ENCODE results near the gene ATP6V1E1.

The ATP6V1E1 gene

GRCh38 chr22:17563936-17564391, 64.6 kb downstream of the ATP6V1E1 start:
- TF ChIP-seq CTCF (conservative IDR thresholded peaks at IDR 0.05; ENCODE audit: low read depth, low read length) = no peak
- H4K20me1 ChIP-seq (ENCODE audit: insufficient read depth) = no peaks in the 10 kb centered on the region
- H2AFZ ChIP-seq (ENCODE audit: low read depth) = no peak overlapping the region
- H3K4me3 ChIP-seq (IDR thresholded peaks at IDR 0.05; ENCODE audit: insufficient read depth, low read depth, low read length) = no peak overlapping the region
- H3K27ac ChIP-seq = no peak overlapping the region
- H3K4me1 ChIP-seq (ENCODE audit: low read depth, poor library complexity, severe bottlenecking) = no peaks in the 10 kb centered on the region
- H3K27me3 ChIP-seq (ENCODE audit: insufficient read depth, low read depth) = no peaks in the 10 kb centered on the region
- H3K9ac ChIP-seq = no peak overlapping the region
- no peak overlapping the region for H3K4me2 ChIP-seq
- H3K79me2 ChIP-seq (ENCODE audit: insufficient read depth, low read depth) = no peaks in the 10 kb centered on the region
- no peaks in the 10 kb centered on the region for H3K36me3 ChIP-seq (ENCODE audit: insufficient read depth)

GRCh38 chr22:17562906-17563870, 65.4 kb downstream of the ATP6V1E1 start, which contains the start of gene SLC25A18:
SLC25A18 (plus strand) TSS chr22:17563498; CDS start chr22:17579945, 16,447 bp downstream.
- H3K9ac ChIP-seq = no peak within 1 kb of the TSS
- no peaks in the 10 kb centered on the region for H3K36me3 ChIP-seq (ENCODE audit: insufficient read depth)
- H2AFZ ChIP-seq (ENCODE audit: low read depth) = no peak within 1 kb of the TSS
- H4K20me1 ChIP-seq (ENCODE audit: insufficient read depth) = no peaks in the 10 kb centered on the region
- H3K27me3 ChIP-seq (ENCODE audit: insufficient read depth, low read depth) = no peaks in the 10 kb centered on the region
- no peaks in the 10 kb centered on the region for H3K79me2 ChIP-seq (ENCODE audit: insufficient read depth, low read depth)
- H3K27ac ChIP-seq = no peak within 1 kb of the TSS
- H3K4me3 ChIP-seq (IDR thresholded peaks at IDR 0.05; ENCODE audit: insufficient read depth, low read depth, low read length) = no peak within 1 kb of the TSS
- no peaks in the 10 kb centered on the region for H3K4me1 ChIP-seq (ENCODE audit: low read depth, poor library complexity, severe bottlenecking)
- TF ChIP-seq CTCF (conservative IDR thresholded peaks at IDR 0.05; ENCODE audit: low read depth, low read length) = no peak
- no peak within 1 kb of the TSS for H3K4me2 ChIP-seq

- no peaks in the 10 kb centered on the region for H3K4me1 ChIP-seq (ENCODE audit: low read depth, poor library complexity, severe bottlenecking)
- TF ChIP-seq CTCF (conservative IDR thresholded peaks at IDR 0.05; ENCODE audit: low read depth, low read length) = no peak
- H3K4me3 ChIP-seq (IDR thresholded peaks at IDR 0.05; ENCODE audit: insufficient read depth, low read depth, low read length) = no peak overlapping the region
- H3K36me3 ChIP-seq (ENCODE audit: insufficient read depth) = no peaks in the 10 kb centered on the region
- no peak overlapping the region for H2AFZ ChIP-seq (ENCODE audit: low read depth)
- H3K79me2 ChIP-seq (ENCODE audit: insufficient read depth, low read depth) = no peaks in the 10 kb centered on the region
- no peaks in the 10 kb centered on the region for H3K27me3 ChIP-seq (ENCODE audit: insufficient read depth, low read depth)
- no peaks in the 10 kb centered on the region for H4K20me1 ChIP-seq (ENCODE audit: insufficient read depth)
- H3K9ac ChIP-seq = no peak overlapping the region
- H3K27ac ChIP-seq = no peak overlapping the region
- no peak overlapping the region for H3K4me2 ChIP-seq
Measured at GRCh38 chr22:17559188-17559587, 69.4 kb downstream of the ATP6V1E1 start.

GRCh38 chr22:17554814-17555213, 73.7 kb downstream of the ATP6V1E1 start:
- H3K4me1 ChIP-seq (ENCODE audit: low read depth, poor library complexity, severe bottlenecking) = no peaks in the 10 kb centered on the region
- no peaks in the 10 kb centered on the region for H4K20me1 ChIP-seq (ENCODE audit: insufficient read depth)
- no peak overlapping the region for H3K4me3 ChIP-seq (IDR thresholded peaks at IDR 0.05; ENCODE audit: insufficient read depth, low read depth, low read length)
- H3K27ac ChIP-seq = no peak overlapping the region
- no peak overlapping the region for H3K4me2 ChIP-seq
- H3K9ac ChIP-seq = no peak overlapping the region
- no peaks in the 10 kb centered on the region for H3K36me3 ChIP-seq (ENCODE audit: insufficient read depth)
- no peaks in the 10 kb centered on the region for H3K27me3 ChIP-seq (ENCODE audit: insufficient read depth, low read depth)
- no peak overlapping the region for H2AFZ ChIP-seq (ENCODE audit: low read depth)
- no peak for TF ChIP-seq CTCF (conservative IDR thresholded peaks at IDR 0.05; ENCODE audit: low read depth, low read length)
- no peaks in the 10 kb centered on the region for H3K79me2 ChIP-seq (ENCODE audit: insufficient read depth, low read depth)

Measured in KMS-11 (cell line).